Measurements from ENCODE around the gene HOXB6. TPM values are rescaled to one million over a fixed set of nuclear protein-coding genes. Genes with fewer than 3 reads are reported as not detected.

HOXB6 gene
- total RNA-seq, 1 donor from 2014 or later = not detected

GRCh38 chr17:48626245-48627117 is 21.7 kb upstream of the HOXB6 start, which contains the start of gene HOXB9:
Gene HOXB9 (minus strand): TSS chr17:48626358. CDS start chr17:48626269, 89 bp downstream.
- Mint-ChIP-seq H3K4me1 (peaks cover 6% of the 10 kb centered on the region), H3K27me3 (ENCODE audit: insufficient read depth, low read depth) (peaks cover 90% of the 10 kb centered on the region), H3K36me3 (no peaks in the 10 kb centered on the region), H3K27ac (no peak within 1 kb of the TSS), H3K4me3 (peak within 1 kb of the TSS; percentile 67), H3K9me3 (peaks cover 15% of the 10 kb centered on the region)
- Histone ChIP-seq H3K79me2 (ENCODE audit: low read depth) (no peaks in the 10 kb centered on the region), H3K27me3 (peaks cover 100% of the 10 kb centered on the region), H3K9ac (no peak within 1 kb of the TSS), H3K27ac (no peak within 1 kb of the TSS), H3K4me3 (peak within 1 kb of the TSS; percentile 7), H3F3A (ENCODE audit: low read depth) (peaks cover 4% of the 10 kb centered on the region), H3K36me3 (no peaks in the 10 kb centered on the region), H4K20me1 (ENCODE audit: low read depth) (peaks cover 99% of the 10 kb centered on the region), H2AFZ (replicated peaks) (no peak within 1 kb of the TSS), H3K9me3 (ENCODE audit: low read depth) (no peaks in the 10 kb centered on the region), H3K4me2 (peak within 1 kb of the TSS; percentile 69), H3K4me1 (peaks cover 9% of the 10 kb centered on the region)
- TF ChIP-seq EZH2phosphoT487 (IDR thresholded peaks at IDR 0.05) (no peak), CTCF (IDR thresholded peaks at IDR 0.05) (no peak), EZH2 (IDR thresholded peaks at IDR 0.05) (peak; percentile 83)
- peak; percentile 52 for DNase-seq (ENCODE audit: low spot score)

GRCh38 chr17:48625495-48626244 is 20.9 kb upstream of the HOXB6 start:
- Mint-ChIP-seq H3K4me3 (peak overlapping the region; percentile 67), H3K36me3 (no peaks in the 10 kb centered on the region)

More at GRCh38 chr17:48625495-48626244, 20.9 kb upstream of the HOXB6 start:
- Mint-ChIP-seq H3K27me3 (ENCODE audit: insufficient read depth, low read depth) (peaks cover 89% of the 10 kb centered on the region), H3K27ac (no peak overlapping the region), H3K9me3 (peaks cover 13% of the 10 kb centered on the region), H3K4me1 (peaks cover 6% of the 10 kb centered on the region)
- H3K9ac ChIP-seq = no peak overlapping the region
- no peak overlapping the region for H2AFZ ChIP-seq (replicated peaks)
- no peaks in the 10 kb centered on the region for H3K9me3 ChIP-seq (ENCODE audit: low read depth)
- H3K4me3 ChIP-seq = peak overlapping the region; percentile 7
- peaks cover 99% of the 10 kb centered on the region for H4K20me1 ChIP-seq (ENCODE audit: low read depth)
- peak overlapping the region; percentile 69 for H3K4me2 ChIP-seq
- H3K27me3 ChIP-seq = peaks cover 100% of the 10 kb centered on the region
- H3F3A ChIP-seq (ENCODE audit: low read depth) = peaks cover 4% of the 10 kb centered on the region
- H3K79me2 ChIP-seq (ENCODE audit: low read depth) = no peaks in the 10 kb centered on the region
- TF ChIP-seq EZH2phosphoT487 (IDR thresholded peaks at IDR 0.05) (peak; percentile 99), CTCF (IDR thresholded peaks at IDR 0.05) (no peak), EZH2 (IDR thresholded peaks at IDR 0.05) (peak; percentile 95)
- no peaks in the 10 kb centered on the region for H3K36me3 ChIP-seq
- H3K4me1 ChIP-seq = peaks cover 9% of the 10 kb centered on the region
- H3K27ac ChIP-seq = no peak overlapping the region
- DNase-seq (ENCODE audit: low spot score) = peak; percentile 63
